Pulmonary artery endothelial cell (primary cell): ENCODE data around the gene CENPS. TPM values are rescaled to one million over a fixed set of nuclear protein-coding genes. Genes with fewer than 3 reads are reported as not detected.
A peak's percentile ranks its signal among the peaks of the same experiment; 100 is the strongest.
"Not testable (repeated sequence)": the region's sequence is repeated elsewhere in the genome, so short reads cannot be mapped to it uniquely, and the experiment has no call there.

Experiments
- DNase-seq: peaks from one replicate; pipeline ENCODE4 v3.0.0-alpha.2; 2011; ENCODE audit warnings: low read depth, low spot score
- total RNA-seq: library from RNA; depleted of rRNA; stranded (reverse); fragments of >200 nt; gene quantifications from 2 replicates; pipeline ENCODE4 v1.2.3, GENCODE V29; 2014

CENPS gene
- total RNA-seq, 1 donor from 2014 or later = 13.8 TPM

- no peak for DNase-seq
Measured at GRCh38 chr1:10450836-10451235, 20.6 kb downstream of the CENPS start.

DNA sequence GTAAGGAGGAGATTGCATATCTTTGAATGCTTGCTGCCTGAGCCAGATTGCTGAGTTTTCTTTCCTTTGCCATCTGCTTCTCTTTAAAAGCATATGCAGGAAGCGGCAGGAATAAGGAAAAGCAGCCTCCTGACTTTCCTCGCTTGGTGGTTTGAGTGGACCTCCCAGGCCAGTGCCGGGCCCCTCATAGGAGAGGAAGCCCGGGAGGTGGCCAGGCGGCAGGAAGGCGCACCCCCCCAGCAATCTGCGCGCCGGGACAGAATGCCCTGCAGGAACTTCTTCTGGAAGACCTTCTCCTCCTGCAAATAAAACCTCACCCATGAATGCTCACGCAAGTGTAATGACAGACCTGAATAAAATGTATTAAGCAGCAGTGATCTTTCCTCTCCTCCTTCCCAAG is 21.1 kb downstream of the CENPS start:
- no peak for DNase-seq

DNA sequence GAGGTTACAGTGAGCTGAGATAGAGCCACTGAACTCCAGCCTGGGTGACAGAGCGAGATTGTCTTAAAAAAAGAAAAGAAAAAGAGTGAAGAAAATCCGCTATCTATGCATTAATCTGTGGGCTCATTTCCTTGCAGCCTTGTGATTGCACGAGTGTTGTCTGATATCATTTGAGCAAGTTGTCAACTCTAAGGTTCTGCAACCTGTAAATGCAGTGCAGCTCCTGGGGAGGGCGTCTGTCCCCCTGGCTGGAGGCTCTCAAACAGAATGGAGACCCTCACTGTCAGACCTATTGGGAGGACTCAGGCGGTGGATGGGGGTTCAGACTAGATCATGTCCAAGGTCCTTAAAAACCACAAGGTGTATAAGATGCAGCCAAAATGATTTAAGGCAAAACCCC is 25.8 kb downstream of the CENPS start:
- DNase-seq = no peak

DNA sequence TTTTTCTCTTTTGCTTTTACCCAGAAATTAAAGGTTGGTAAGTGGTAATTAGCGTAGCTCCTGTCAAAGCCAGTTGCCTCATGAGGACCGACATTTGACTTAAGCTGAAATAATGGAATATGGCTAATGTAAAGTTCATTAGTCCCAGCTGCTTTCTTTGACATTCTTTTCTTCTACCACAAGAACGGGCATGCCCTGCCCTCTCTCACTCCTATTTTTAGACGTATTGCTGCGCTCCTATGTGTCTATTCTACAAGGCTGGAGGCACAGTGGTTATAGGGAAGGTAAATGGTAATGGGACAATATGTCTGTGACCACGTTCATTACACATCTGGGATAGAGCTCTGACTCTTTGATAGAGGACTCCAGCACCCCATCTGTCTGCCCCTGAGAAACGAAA is 26.4 kb downstream of the CENPS start:
- DNase-seq = no peak

DNA sequence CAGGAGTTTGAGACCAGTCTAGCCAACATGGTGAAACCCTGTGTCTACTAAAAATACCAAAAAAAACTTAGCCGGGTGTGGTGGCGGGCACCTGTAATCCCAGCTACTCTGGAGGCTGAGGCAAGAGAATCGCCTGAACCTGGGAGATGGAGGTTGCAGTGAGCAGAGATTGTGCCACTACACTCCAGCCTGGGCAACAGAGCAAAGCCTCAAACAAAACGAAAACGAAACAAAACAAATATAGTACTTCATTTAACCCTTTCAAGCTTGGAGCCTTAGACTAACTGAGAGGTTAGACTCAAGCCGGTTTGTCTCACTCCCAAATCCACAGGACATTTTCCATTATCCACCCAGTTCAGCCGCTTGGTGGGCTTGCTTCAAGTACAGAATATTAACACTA is 27.2 kb downstream of the CENPS start:
- DNase-seq = not testable (repeated sequence)

GRCh38 chr1:10457875-10458274 is 27.6 kb downstream of the CENPS start:
- DNase-seq = no peak

DNA sequence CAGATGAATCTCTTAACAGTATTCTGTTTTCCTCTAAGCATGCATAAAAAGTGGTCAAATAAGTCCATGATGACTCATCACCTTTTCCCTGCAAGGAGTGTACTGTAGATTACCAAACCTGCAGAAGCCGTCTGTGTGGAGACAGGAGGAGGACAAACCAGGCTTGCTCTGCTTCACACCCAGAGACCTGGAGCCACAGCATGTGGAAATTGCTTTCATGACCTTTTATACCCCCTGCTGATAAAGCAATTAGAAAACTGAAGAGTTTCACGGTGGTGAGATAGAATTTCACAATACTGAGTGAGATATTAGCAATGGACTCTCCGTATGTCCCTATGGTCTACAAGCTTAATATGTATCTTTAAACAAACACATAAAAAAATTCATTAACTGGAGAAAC is 29.0 kb downstream of the CENPS start:
- no peak for DNase-seq

DNA sequence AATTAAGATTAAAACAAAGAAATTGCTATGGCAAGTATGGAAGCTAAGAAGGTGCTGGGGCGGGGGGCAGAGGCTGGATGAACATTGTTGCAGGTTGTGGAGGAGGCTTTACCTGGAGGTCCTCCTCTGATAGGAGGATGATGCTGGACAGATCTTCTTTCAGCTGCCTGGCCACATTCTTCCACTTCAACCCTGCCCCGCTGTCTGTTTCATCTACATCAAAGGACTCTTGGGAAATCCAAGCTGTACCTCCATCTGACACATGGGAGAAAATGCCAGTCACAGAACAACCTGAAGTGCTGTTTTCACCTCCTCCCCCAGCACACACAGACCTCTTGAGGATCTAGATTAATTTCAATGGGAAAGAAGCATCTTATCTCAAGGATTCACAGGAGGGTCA is 36.8 kb downstream of the CENPS start:
- DNase-seq = no peak

- no peak for DNase-seq
Measured at GRCh38 chr1:10470043-10470442, 39.8 kb downstream of the CENPS start.

DNA sequence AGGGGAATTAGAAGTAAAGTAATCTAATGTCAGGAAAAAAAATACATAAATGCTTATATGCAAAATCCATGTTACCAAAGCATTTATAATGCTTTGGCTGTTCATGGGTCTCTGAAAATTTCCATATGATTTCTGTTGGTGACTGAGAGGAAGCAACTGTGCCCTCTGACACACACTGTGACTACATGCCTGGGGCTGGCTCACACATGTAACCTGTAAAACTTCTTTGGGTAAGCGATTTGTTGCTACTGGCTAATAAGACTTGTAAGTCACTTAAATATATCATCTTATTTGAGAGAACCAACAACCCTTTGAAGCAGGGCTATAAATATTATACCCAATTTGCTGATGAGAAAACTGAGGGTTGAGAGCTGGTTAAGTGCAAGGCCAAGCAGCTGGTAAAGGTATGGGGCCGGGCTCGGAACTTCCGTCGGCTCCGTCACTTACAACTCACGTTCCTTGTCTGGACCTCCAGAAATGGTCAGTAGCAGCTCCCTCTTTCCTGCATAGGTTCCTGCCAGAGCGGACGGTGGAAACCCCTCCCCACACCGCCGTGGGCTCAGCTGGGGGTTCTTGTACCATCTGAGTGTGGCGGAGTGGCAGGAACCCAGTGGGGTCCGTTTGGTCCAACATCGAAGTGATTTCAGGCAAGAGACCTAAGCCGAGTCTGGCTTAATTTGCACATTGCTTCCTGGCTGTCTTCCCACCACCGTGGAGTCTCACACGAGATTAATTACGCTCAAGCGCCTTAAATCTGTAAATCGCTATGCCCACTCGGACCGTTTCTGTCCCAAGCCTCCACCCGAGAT is 41.4 kb downstream of the CENPS start:
- no peak for DNase-seq

DNA sequence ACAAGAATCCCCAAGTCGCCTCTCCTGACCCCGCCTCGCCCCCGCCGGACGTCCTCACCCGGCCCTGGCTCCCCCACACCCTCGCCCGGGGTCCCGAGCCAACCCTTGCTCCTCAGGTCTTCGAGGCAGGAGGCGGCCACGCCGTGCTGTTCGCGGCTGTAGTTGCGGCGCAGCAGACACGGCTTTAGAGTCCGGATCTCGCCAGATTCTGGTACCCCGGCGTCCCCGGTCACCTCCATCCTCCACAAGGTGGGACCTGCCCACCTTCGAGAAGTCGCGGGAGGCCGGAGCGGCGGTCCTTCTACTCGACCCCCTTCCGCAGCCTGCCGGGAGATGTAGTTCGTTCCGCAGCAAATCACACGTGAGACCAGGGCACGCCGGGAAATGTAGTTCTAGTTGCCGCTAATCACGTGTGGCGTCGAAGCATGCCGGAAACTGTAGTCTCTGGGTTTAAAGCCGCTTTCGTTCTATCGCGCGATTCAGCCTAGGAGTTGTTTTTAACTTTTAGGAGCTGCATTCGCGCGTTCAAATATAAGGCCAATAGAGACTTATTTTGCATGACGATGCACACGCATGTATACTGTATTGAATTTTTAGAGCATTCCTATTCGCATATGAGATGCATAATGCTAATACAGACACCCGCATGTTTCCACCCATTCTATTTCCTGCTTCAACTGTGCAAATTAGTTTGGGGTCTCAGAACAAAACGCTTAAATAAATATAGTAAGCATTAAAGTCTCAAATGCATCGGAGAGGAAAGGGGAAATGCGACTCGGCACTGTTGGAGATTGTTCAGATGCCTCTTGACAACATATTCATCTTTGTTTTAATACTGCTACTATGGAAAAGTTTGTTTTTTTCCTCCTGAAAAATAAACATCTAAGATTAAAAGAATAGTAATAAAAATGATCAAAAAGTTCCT is 42.2 kb downstream of the CENPS start, which contains the start of gene DFFA:
DFFA (minus strand) TSS at position 310 of the 925 bp plus-strand sequence; CDS start at position 239, 71 bp downstream.
- peak; percentile 85 for DNase-seq

DNA sequence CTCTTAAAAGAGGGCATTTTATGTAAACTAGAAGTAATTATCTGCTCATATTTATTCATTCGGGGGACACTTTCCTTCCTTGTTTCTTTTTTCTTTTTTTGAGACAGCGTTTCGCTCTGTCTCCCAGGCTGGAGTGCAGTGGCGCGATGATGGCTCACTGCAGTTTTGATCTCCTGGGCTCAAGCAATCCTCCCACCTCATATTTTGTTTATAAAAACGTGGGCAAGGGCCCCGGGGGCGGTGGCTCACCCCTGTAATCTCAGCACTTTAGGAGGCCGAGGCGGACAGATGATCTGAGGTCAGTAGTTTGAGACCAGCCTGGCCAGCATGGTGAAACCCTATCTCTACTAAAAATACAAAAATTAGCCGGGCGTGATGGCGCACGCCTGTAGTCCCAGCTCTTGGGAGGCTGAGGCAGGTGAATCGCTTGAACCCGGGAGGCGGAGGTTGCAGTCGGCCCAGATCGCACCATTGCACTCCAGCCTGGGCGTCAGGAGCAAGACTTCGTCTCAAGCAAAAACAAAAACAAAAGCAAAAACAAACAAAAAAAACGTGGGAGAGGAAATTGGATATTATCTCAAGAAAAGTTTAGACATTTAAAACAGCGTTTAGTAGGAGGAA is 43.0 kb downstream of the CENPS start:
- DNase-seq = no peak

DNA sequence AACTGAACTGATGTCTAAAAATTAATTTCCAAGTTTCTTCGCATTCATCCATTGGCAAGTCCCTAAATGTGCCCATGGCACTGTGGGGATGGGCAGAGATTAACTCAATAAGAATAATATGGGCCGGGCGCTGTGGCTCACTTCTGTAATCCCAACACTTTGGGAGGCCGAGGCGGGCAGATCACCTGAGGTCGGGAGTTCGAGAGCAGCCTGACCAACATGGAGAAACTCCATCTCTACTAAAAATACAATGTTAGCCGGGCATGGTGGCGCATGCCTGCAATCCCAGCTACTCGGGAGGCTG is 44.0 kb downstream of the CENPS start:
- not testable (repeated sequence) for DNase-seq

DNA sequence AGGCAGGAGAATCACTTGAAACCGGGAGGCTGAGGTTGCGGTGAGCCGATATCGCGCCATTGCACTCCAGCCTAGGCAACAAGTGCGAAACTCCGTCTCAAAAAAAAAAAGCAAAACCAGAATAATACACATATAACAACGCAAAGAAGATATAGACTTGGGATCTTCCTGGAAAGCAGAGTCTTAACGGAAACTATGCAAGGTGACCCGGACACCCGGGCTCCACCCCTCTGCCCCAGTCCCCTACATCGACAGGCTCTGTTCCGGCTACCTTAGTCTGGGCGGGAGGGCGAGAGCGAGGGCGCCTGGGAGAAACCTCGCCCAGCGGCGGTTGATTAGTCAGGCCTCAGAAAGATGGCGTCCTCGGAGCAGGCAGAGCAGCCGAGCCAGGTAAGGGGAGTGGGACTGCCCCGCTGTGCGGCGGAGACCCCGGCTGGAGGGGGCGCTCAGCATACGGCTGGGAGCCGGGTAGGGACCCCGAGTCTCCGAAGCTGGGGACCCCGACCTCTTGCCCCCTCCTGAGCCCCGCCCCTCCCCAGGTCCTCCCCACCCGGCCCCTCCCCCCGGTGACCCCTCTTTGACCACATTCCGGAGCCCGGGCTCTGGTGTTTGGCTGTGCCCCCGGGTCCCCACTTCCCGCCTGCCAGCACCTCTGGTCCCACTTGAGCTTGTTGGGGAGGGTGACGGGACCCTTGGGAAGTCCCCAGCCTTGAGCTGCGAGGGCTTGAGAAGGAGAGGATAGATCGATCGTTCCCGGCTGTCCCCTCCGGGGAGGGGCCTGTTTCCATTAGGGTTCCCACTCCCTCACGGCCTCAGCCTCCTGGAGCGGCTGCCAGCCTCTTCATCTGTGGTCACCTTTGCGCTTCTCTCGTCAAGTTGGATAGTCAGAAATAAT is 44.6 kb downstream of the CENPS start, which contains the start of gene PEX14:
PEX14 (plus strand) TSS at position 338 of the 895 bp plus-strand sequence; CDS start at position 355, 17 bp downstream.
- peak; percentile 48 for DNase-seq

DNA sequence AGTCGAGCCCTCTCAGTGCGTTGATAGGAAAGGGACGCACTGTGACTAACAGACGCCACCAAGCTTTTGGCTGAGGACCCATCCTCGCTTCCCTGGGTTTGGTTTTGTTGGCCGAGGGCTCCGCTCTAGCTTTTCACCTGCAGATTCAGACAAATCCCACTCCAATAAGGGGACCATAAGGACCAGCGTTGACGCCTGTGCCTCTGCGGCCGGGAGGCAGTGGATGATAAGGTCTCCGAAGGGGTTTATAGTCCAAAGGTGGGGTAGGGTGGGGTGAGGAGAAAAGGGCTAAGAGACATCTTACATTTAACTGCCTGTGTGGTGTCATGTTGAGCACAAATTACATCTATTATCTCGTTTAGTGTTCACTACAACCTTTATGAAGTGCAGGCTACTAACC is 45.3 kb downstream of the CENPS start:
- DNase-seq = no peak

DNA sequence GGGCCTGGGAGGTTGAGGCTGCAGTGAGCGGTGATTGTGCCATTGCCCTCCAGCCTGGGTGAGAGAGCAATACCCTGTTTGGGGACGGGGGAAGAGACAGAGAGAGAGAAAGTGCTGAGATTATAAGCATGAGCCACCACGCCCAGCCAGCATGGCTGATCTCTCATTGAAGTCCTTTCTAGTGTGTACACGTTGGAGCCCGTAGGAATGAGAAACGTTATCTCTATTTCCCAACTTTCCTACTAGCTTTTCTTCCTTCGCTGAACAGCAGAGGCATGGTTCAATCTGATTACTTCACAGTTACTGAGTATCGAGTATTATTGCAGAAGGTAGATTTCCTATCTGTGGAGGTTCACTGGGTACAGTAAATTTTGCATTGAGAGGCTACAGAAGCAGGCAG is 49.1 kb downstream of the CENPS start:
- DNase-seq = no peak

DNA sequence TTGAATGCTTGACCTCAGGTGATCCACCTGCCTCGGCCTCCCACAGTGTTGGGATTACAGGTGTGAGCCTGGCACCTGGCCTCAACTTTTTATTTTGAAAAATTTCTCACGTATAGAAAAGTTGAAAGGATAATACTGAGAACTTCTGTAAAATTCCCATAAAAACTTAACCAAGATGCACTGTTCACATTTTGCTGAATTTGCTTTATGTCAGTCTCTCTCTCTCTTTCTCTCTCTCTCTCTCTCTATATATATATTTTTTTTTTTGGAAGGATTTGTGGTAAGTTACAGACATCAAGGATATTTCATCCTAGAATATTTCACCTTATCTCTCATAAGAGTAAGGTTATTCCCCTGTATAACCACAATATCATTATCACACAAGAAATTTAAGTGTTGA is 50.4 kb downstream of the CENPS start:
- no peak for DNase-seq

DNA sequence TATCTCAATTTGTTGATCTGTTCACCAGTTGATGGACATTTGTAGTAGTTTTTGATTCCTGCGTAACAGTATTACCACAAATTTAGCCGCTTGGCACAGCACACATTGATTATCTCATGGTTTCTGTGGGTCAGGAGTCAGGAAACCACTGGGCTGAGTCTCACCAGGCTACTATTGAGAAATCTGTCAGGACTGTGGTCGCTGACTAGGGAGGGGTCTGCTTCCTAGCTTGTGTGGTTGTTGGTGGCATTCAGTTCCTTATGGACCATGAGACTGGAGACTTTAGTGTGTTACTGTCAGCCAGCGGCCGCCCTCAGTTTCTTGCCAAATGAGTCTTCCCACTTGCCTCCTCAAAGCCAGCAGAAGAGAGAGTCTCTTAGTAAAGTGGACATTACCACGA is 54.3 kb downstream of the CENPS start:
- no peak for DNase-seq

GRCh38 chr1:10489291-10490055 is 59.2 kb downstream of the CENPS start:
- DNase-seq = no peak

- no peak for DNase-seq
Measured at GRCh38 chr1:10490286-10490970, 60.2 kb downstream of the CENPS start.
